Caco-2 (cell line): ENCODE data around the gene MECR. TPM values are rescaled to one million over a fixed set of nuclear protein-coding genes. Genes with fewer than 3 reads are reported as not detected.

Source experiments
- BruUV-seq: library from RNA; stranded (reverse); fragments of 400-500 nt; replicated peaks from 2 replicates; lab custom pipeline; 2021; lab: Mats Ljungman, UMichigan
- CTCF ChIA-PET: fragments of 300-600 bp; sonication (Branson Sonifier 250); formaldehyde crosslinking; loops from one replicate; lab custom pipeline; 2022; ENCODE audit warnings: antibody characterized with exemption; lab: Charles Lee
- POLR2A ChIA-PET: fragments of 300-600 bp; sonication (Branson Sonifier 250); formaldehyde crosslinking; loops from one replicate; lab custom pipeline; 2022; ENCODE audit warnings: antibody characterized with exemption; lab: Charles Lee
- DNase-seq, 2 experiments: peaks; one replicate each; pipeline versions ENCODE4 v3.0.0 to v3.0.0-alpha.2; 2020 to 2022
- H3K27me3 ChIP-seq: replicated peaks from 2 replicates; pipeline ENCODE4 v1.6.0; 2011; ENCODE audit warnings: low read length; ENCODE audit not compliant: control insufficient read depth, insufficient read depth
- H3K36me3 ChIP-seq: 2 replicates; pipeline ENCODE4 v1.5.1; 2011; ENCODE audit warnings: low read length; ENCODE audit not compliant: control insufficient read depth, insufficient read depth
- H3K4me1 ChIP-seq: fragments of 250-450 bp; sonication (Bioruptor Pico); 2 replicates; pipeline ENCODE4 v1.5.1; 2020; ENCODE audit warnings: mild to moderate bottlenecking
- H3K4me3 ChIP-seq: 2 replicates; pipeline ENCODE4 v1.5.1; 2011; ENCODE audit warnings: low read depth, mild to moderate bottlenecking, control low read depth, low read length
- H3K9me3 ChIP-seq: fragments of 250-450 bp; sonication (Bioruptor Pico); 2 replicates; pipeline ENCODE4 v1.5.1; 2020; ENCODE audit warnings: mild to moderate bottlenecking, moderate library complexity
- H3K27ac Mint-ChIP-seq: one replicate; pipeline ENCODE4 v1.8.0; 2022; ENCODE audit warnings: mixed read lengths; ENCODE audit not compliant: unreplicated experiment
- H3K27me3 Mint-ChIP-seq: one replicate; pipeline ENCODE4 v1.8.0; 2022; ENCODE audit warnings: mixed read lengths; ENCODE audit not compliant: insufficient read depth, unreplicated experiment
- H3K36me3 Mint-ChIP-seq: one replicate; pipeline ENCODE4 v1.8.0; 2022; ENCODE audit warnings: mild to moderate bottlenecking, mixed read lengths; ENCODE audit not compliant: insufficient read depth, unreplicated experiment
- H3K4me1 Mint-ChIP-seq: one replicate; pipeline ENCODE4 v1.8.0; 2022; ENCODE audit warnings: low read depth, mixed read lengths; ENCODE audit not compliant: unreplicated experiment
- H3K4me3 Mint-ChIP-seq: one replicate; pipeline ENCODE4 v1.8.0; 2022; ENCODE audit warnings: mild to moderate bottlenecking, moderate library complexity, mixed read lengths; ENCODE audit not compliant: unreplicated experiment
- H3K9me3 Mint-ChIP-seq: one replicate; pipeline ENCODE4 v1.8.0; 2022; ENCODE audit warnings: mixed read lengths; ENCODE audit not compliant: unreplicated experiment
- CTCF ChIP-seq, 2 experiments: fragments of 200-600 bp in 1 of 2; IDR thresholded peaks; 1 replicate in 1 of 2; 2 replicates in 1 of 2; pipeline versions ENCODE4 v1.5.1 to v1.8.0; 2011 to 2022; ENCODE audit warnings: antibody characterized with exemption in 1 of 2, control low read depth in 1 of 2, inconsistent platforms in 1 of 2, low read depth in 1 of 2, low read length in 1 of 2, mild to moderate bottlenecking in 1 of 2, moderate library complexity in 1 of 2; ENCODE audit not compliant: insufficient read depth in 1 of 2, severe bottlenecking in 1 of 2, unreplicated experiment in 1 of 2
- intact Hi-C: fragments of 100-400 bp; cut with micrococcal nuclease; formaldehyde crosslinking; loops from one replicate; pipeline ENCODE4 v1.10.0; 2022; ENCODE audit not compliant: unreplicated experiment
- total RNA-seq: library from RNA; stranded (reverse); gene quantifications from 2 replicates; pipeline ENCODE4 v1.2.3, GENCODE V29; 2022

The MECR gene
- total RNA-seq, 1 experiment from 2014 or later = 23.1 TPM

- H3K4me3 ChIP-seq = no peak overlapping the region
- H3K36me3 ChIP-seq = no peaks in the 10 kb centered on the region
- H3K4me1 ChIP-seq = peaks cover 23% of the 10 kb centered on the region
- Mint-ChIP-seq H3K4me3 (peak overlapping the region; percentile 70), H3K27ac (peak overlapping the region; percentile 98), H3K9me3 (no peaks in the 10 kb centered on the region), H3K27me3 (no peaks in the 10 kb centered on the region), H3K36me3 (peaks cover 3% of the 10 kb centered on the region), H3K4me1 (peaks cover 28% of the 10 kb centered on the region)
- no TSS peak for BruUV-seq
- no peaks in the 10 kb centered on the region for H3K9me3 ChIP-seq
- CTCF ChIA-PET = no interaction called here
- TF ChIP-seq CTCF (IDR thresholded peaks at IDR 0.05; ENCODE audit: insufficient read depth in 1 of 2, low read depth in 1 of 2, low read length in 1 of 2, severe bottlenecking in 1 of 2, unreplicated experiment in 1 of 2) = no peak
- POLR2A ChIA-PET = interaction anchor here (1.2 kb wide), 1 partner anchor 33 kb away, joined by 5 read pairs; no protein-coding TSS in a partner anchor
- no peaks in the 10 kb centered on the region for H3K27me3 ChIP-seq
- intact Hi-C loops = loop anchor here (1.0 to 2.0 kb wide), 3 partner anchors 12 to 35 kb away; partner anchors contain the start of gene PTPRU
- peak; percentile 85 to 92 for DNase-seq
Measured at GRCh38 chr1:29271724-29272123, 41.0 kb upstream of the MECR start.

GRCh38 chr1:29270929-29271521 lies 40.3 kb upstream of the MECR start:
- intact Hi-C loops = loop anchor here (1.0 to 2.0 kb wide), 3 partner anchors 12 to 34 kb away; partner anchors contain the start of gene PTPRU
- Mint-ChIP-seq H3K27me3 (no peaks in the 10 kb centered on the region), H3K27ac (peak overlapping the region; percentile 98), H3K36me3 (no peaks in the 10 kb centered on the region), H3K4me1 (peaks cover 30% of the 10 kb centered on the region), H3K9me3 (no peaks in the 10 kb centered on the region), H3K4me3 (peak overlapping the region; percentile 70)
- TF ChIP-seq CTCF (IDR thresholded peaks at IDR 0.05; ENCODE audit: insufficient read depth in 1 of 2, low read depth in 1 of 2, low read length in 1 of 2, severe bottlenecking in 1 of 2, unreplicated experiment in 1 of 2) = no peak
- Histone ChIP-seq H3K27me3 (no peaks in the 10 kb centered on the region), H3K36me3 (no peaks in the 10 kb centered on the region), H3K4me3 (no peak overlapping the region), H3K9me3 (no peaks in the 10 kb centered on the region), H3K4me1 (peaks cover 23% of the 10 kb centered on the region)
- DNase-seq = no peak
- CTCF ChIA-PET = no interaction called here
- TSS peak; percentile 88 for BruUV-seq
- POLR2A ChIA-PET = interaction anchor here (1.2 kb wide), 1 partner anchor 32 kb away, joined by 5 read pairs; no protein-coding TSS in a partner anchor

GRCh38 chr1:29269382-29269781 lies 38.6 kb upstream of the MECR start:
- no peak overlapping the region for H3K4me3 Mint-ChIP-seq
- Histone ChIP-seq H3K9me3 (no peaks in the 10 kb centered on the region), H3K4me3 (no peak overlapping the region), H3K27me3 (no peaks in the 10 kb centered on the region), H3K4me1 (peaks cover 23% of the 10 kb centered on the region), H3K36me3 (no peaks in the 10 kb centered on the region)
- no peaks in the 10 kb centered on the region for H3K9me3 Mint-ChIP-seq
- ChIA-PET POLR2A (no interaction called here), CTCF (no interaction called here)
- no peak overlapping the region for H3K27ac Mint-ChIP-seq
- no peak for DNase-seq
- H3K36me3 Mint-ChIP-seq = no peaks in the 10 kb centered on the region
- no TSS peak for BruUV-seq
- H3K27me3 Mint-ChIP-seq = no peaks in the 10 kb centered on the region
- peaks cover 30% of the 10 kb centered on the region for H3K4me1 Mint-ChIP-seq
- TF ChIP-seq CTCF (IDR thresholded peaks at IDR 0.05; ENCODE audit: insufficient read depth in 1 of 2, low read depth in 1 of 2, low read length in 1 of 2, severe bottlenecking in 1 of 2, unreplicated experiment in 1 of 2) = no peak
- intact Hi-C loops = no loop called here
